WI38 (cell line): Measurements from ENCODE around the gene CTIF.

Experiments used
- H3K4me3 ChIP-seq: 2 replicates; pipeline ENCODE4 v1.5.1; 2011; ENCODE audit warnings: low read depth, mild to moderate bottlenecking, control low read depth, low read length
- CTCF ChIP-seq: IDR thresholded peaks from 2 replicates; pipeline ENCODE4 v1.5.1; 2012; ENCODE audit warnings: low read depth, mild to moderate bottlenecking, control low read depth, low read length

Gene CTIF

DNA sequence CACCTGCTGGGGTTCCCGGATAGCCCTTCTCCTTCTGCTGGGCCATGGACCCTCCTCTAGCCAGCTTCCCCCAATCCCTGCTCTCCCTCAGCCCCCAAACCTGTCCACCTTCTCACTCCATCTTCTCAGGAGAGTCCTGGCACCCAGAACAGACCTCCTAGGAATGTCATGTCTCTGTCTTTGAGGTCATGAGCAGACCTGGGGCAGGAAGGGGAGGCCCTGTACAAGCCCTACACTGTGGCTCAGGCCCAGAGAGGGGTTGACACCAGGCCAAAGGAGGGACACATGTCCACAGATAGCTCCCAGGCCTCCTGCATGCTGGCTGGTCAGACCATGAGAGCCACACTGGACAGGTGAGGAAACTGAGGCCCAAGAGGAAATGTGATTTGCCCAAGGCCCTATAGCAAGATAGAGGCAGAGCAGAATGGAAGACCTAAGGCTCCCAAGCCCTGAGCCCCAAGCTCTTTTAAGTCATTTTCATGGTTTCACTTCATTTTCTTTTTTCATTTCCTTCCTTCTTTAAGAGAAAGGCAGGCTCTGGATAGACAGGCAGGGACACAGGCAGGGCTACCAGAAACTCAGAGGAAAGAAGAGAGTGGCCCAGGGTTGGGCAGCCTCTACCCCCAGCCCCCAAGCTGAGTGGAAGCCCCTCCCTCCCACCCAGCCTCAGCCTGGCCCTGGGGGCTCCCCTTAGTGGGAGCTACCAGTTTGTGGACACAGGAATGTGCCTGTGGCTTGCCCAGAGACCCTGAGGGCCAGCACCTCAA lies 252.2 kb downstream of the CTIF start:
- no peak overlapping the region for H3K4me3 ChIP-seq
- TF ChIP-seq CTCF = no peak

DNA sequence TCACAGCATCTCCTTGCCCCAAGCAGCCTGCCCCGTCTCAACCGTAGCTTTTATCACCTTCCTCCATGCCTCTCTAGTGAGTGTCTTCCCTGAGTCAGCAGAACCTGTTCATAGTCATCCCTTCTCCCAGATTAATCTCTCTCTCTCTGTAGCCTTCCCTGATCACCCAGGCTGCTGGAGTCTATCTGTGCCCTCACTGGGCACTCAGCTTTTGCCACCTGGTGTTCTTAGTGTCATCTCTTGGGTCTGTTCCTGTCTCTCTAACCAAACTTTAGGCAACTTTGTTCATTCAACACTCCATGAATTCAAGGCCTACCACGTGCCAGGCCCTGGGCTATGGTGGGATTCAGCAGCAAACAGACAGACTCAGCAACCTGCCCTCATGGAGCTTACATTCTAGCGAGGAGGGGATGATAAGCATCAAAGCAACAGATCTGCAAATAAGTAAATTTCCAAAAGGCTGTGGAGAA lies 252.8 kb downstream of the CTIF start:
- no peak overlapping the region for H3K4me3 ChIP-seq
- TF ChIP-seq CTCF = no peak

DNA sequence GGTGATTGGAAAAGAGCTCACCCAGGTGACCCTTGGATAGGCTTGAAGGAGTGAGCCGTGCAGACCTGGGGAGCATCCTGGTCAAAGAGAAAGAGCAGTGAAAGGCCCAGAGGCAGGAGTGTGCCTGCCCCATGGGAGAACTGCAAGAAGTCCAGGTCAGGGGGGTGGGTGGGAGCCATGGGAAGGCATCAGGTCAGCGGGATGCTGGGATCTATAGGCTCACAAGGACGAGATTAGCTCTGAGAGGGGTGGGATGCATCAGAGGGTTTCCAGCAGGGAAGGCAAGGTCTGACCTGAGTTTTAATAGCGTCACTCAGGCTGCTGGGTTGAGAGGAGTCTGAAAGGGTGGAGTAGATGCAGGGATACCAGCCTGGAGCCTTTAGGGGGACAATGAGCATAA lies 253.3 kb downstream of the CTIF start:
- TF ChIP-seq CTCF = no peak
- H3K4me3 ChIP-seq = no peak overlapping the region

DNA sequence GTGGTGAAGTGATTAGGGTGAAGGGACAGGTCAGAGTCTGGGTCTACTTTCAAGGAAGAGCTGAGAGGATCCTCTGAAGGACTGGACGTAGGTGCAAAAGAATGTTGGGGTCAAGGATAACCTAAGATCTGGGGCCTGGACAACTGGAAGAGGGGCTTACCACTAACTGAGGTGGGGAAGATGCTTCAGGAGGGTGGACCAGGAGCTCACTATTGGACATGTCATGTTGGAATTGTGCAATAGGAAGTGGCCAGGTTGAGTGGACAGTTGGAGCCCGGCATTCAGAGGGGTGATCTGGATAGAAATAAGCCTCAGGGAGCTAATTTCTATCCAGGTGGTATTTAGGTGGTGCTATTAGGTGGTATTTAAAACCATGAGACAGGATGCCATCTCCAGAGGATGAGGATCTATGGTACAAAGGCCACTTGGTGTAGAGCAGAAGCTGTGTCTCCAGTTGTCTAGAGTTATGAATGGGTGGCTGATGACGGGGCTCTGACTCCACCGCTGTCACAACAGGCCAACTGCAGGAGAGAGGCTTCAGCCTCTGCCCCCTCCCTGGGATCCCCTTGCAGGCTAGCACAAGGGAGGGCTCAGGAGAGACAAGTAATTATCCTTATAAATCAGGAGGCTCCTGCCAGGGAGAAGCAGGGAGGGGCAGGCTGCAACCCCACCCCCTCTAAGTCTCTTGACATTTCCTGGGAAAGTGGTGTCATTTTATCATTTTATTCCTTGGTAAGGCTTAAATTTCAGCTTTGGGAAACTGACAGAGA lies 254.0 kb downstream of the CTIF start:
- H3K4me3 ChIP-seq = no peak overlapping the region
- TF ChIP-seq CTCF = no peak

- no peak overlapping the region for H3K4me3 ChIP-seq
- no peak for TF ChIP-seq CTCF
These were observed 255.6 kb downstream of the CTIF start for GRCh38 chr18:48794251-48794970.

DNA sequence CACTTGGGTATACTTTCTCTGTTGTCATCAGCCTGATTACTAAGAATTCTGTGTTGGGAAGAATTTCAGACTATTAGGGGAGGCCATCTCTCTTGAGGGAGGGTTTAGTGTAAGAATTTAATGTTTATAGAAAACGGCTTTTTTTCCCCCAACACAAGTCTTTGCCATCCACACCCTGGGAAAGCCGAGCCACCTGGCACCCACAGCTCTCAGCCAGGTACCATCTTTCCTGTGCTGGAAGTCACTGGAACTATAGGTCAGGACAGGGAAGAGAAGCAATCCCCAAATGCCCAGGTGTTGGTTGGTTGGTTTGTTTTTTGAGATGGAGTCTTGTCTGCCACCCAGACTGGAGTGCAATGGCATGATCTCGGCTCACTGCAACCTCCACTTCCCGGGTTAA lies 256.9 kb downstream of the CTIF start:
- TF ChIP-seq CTCF = no peak

More for the DNA sequence above, 256.9 kb downstream of the CTIF start:
- H3K4me3 ChIP-seq = no peak overlapping the region
